ENCODE results near the gene CNKSR3.

DNA sequence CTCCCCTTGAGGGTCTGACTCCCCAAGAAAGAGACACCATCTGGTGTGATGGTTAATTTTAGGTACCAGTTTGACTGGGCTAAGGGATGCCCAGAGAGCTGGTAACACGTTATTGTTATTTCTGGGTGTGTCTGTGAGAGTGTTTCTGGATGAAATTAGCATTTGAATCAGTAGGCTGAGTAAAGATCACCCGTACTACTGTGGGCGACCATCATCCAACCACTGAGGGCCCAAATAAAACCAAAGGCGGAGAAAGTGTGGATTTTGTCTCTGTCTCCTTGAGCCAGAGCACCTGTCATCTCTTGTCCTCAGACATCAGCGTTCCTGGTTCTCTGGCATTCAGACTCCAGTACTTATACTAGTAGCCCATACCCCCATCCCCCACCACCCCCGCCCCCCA is 7.9 kb upstream of the CNKSR3 start:
- TF ChIP-seq, protein P1, sequence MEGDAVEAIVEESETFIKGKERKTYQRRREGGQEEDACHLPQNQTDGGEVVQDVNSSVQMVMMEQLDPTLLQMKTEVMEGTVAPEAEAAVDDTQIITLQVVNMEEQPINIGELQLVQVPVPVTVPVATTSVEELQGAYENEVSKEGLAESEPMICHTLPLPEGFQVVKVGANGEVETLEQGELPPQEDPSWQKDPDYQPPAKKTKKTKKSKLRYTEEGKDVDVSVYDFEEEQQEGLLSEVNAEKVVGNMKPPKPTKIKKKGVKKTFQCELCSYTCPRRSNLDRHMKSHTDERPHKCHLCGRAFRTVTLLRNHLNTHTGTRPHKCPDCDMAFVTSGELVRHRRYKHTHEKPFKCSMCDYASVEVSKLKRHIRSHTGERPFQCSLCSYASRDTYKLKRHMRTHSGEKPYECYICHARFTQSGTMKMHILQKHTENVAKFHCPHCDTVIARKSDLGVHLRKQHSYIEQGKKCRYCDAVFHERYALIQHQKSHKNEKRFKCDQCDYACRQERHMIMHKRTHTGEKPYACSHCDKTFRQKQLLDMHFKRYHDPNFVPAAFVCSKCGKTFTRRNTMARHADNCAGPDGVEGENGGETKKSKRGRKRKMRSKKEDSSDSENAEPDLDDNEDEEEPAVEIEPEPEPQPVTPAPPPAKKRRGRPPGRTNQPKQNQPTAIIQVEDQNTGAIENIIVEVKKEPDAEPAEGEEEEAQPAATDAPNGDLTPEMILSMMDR (IDR thresholded peaks at IDR 0.05) = no peak
- no peak for TF ChIP-seq POLR2A (IDR thresholded peaks at IDR 0.05)

Measured in body of pancreas (tissue), 4 donors.